Ammon's horn (tissue), 1 donor: ENCODE data around the gene CLN3.
"Not testable (repeated sequence)": the region's sequence is repeated elsewhere in the genome, so short reads cannot be mapped to it uniquely, and the experiment has no call there.

ENCODE experiments used
- DNase-seq: peaks from one replicate; pipeline ENCODE4 v3.0.0-alpha.2; 2016; ENCODE audit warnings: low spot score

Gene CLN3

DNA sequence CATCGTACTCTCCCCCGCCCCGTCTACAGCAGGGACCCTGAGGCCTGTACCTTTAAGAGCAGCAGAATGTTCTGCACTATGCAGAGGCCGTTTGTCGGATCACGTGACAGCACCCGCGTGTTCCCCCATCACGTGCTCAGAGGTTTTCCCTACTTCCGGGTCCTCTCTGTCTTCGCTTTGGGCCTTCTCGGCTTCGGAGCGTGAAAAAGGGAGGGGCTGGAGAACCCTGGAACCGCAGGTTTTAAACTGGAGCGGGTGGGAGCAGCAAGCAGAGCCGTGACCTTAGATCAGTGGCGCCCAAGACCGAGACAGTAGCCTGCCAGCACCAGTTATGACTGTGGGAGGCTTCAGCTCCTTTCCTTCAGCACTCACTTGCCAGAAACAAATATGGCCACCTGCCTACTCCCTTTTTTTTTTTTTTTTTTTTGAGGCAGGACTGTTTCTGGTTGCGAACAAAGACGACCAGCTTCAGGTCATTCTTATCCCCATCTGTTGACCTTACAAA lies at the start of gene CLN3:
Gene CLN3 (minus strand): TSS at position 105 of the 505 bp plus-strand sequence. CDS start 315 bp downstream, outside the sequence.
- peak; percentile 95 for DNase-seq

DNA sequence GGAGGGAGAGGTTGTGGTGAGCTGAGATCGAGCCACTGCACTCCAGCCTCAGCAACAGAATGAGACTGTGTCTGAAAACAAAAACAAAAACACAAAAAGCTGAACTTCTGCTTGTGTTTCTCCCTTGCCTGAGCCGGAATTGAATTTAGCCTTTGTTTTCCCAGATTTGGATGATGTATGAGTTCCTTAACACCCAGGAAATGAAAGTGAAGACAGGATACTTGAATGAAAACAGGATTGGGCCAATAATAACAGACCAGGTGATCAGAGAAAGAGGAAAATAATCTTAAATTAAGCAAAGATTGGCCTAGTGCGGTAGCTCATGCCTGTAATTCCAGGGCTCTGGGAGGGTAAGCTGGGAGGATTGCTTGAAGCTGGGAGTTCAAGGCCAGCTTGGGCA lies 48.5 kb upstream of the CLN3 start:
- no peak for DNase-seq

DNA sequence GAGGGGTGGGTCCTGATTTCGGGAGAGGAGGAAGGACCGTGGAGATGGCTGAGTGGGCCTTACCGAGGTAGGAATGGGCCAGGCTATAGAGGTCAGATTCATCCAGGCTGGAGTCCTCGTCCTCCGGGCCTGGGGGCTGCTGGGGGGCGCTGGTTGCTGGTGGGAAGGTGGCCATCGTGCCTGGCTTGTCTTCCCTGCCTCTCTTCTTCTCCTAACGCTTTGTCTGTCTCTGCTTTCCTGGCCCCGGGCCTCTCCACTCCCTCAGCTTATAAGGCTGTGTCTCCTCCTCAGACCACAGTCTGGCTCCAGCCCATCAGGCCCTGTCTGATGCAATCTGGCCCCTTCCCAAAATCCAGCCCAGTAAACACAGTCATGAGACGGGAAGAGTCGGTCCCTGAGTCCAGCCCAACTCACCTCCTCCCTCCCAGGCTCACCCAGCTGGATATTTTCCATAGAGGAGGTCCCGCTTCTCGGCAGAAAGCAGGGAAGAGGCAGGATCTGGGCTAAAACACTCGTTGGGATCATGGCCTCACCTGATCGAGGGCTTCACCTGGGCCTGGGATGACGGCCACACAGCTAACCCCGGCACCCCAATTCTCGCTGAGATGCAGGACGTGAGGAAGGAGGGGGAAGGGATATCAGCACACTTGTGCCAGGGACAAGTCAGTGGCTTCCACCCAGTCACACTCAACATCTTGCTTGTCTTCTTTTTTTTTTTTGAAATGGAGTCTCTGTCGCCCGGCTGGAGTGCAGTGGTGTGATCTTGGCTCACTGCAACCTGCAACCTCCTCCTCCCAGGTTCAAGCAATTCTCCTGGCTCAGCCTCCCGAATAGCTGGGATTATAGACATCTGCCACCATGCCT lies 47.1 kb upstream of the CLN3 start, which contains the start of gene NUPR1:
Gene NUPR1 (minus strand): TSS at position 242 of the 864 bp plus-strand sequence. CDS start 67 bp downstream, at position 175.
- peak; percentile 87 for DNase-seq

DNA sequence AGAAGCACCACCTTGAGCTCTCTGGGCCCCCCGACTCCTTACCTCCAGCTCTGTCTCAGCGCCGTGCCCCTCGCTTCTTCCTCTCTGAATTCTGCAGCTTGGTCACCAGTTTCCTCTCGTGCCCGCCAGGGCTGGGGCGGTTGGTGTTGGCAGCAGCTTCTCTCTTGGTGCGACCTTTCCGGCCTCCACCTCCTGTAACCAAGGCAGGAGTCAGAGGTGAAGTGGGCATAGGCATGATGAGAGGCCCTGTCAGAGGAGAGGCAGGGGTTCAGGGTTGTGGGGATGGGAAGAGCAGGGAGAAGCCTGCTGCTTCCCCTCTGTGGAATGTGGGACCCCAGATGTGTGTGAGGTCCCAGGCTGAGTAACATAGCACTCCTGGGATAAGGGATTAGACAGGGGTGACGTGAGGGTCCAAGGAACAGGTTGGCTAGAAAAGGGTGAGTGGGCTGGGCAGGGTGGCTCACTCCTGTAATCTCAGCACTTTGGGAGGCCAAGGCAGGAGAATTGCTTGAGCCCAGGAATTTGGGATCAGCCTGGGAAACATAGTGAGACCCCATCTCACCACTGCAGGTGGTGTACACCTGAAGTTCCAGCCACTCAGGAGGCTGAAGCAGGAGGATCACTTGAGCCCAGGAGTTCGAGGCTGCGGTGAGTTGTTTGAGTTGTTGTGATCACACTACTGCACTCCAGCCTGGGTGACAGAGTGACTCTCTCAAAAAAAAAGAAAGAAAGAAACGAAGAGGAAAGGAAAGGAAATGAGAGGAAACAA lies 46.3 kb upstream of the CLN3 start:
- DNase-seq: no peak

DNA sequence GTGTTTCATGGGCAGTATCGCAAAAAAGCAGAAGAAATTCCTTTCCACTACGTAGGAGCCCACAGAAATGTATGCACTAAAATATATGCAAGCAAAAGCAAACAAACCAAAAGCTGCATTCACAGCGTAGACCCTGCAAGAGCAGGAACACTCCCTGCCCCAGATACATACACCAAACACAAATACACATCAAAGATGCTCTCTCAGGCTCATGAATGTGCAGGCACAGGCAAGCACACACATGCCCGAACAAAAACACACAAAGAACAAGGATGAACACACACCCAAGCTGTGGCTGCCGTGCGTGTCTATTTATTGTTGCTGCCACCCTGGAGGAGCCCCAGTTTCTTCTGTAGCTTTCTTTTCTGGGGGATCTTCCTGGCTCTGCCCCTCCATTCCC lies 45.2 kb upstream of the CLN3 start:
- DNase-seq: no peak

DNA sequence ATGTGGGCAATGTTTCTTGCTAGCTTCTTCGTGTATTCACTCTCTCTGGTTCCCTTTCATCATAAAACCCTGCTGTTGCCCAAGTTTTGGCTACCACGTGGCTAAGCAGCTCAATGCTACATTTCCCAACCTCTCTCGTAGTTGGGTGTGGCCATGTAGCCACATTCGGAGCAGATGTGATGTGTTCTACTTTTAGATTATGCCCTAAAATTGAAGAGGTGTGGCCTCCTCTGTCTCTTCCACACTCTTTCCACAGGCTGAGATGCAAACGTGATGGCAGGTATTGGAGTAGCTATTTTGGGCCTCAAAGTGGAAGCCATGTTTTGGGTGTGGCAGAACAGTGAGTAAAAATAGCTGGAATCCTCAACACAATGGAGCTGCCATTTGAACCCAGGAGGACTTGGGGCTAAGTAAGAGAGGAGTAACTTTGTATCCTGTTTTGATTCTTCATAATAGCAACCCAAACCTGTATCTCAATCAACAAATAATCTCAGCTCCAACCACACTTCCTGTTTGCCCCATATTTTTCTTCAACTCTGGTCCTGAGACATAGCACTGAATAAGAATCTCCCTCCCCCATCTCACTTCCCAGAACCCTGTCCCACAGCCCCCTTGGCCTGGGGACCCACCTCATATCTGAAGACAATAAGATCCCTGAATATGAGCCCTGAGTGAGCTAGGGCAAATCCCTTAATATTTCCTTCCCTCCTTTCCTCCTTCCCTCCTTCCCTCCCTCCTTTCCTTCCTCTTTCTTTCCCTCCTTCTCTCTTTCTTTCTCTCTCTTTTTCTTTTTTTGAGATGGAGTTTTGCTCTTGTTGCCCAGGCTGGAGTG lies 42.9 kb upstream of the CLN3 start:
- DNase-seq: no peak

DNA sequence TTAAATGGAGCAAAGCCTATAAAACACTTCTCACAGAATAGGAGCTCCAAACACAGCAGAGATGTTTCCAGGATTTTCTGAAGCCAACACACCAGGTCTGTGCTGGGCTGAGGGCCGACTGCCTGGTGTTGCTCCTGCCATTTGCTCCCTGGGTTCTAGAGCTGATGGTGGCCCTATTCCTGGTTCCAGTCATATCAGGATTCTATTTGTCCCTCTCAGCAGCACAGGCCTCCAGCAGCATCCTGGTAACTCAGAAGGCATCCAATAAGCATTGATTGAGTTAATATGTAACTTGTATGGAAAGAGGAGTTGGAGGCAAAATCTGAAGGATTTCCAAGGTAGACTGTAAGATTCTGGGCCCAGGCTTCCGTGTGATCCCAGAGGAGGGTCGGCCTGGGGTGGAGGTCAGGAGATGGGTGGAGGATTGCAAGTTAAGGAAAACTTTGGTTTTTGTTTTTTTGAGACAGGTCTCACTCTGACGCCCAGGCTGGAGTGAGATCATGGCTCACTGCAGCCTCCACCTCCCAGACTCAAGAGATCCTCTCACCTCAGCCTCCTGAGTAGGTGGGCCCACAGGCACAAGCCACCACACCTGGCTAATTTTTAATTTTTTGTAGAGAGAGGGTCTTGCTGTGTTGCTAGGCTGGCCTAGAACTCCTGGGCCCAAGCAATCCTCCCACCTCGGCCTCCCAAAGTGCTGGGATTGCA lies 41.2 kb upstream of the CLN3 start:
- DNase-seq: no peak

DNA sequence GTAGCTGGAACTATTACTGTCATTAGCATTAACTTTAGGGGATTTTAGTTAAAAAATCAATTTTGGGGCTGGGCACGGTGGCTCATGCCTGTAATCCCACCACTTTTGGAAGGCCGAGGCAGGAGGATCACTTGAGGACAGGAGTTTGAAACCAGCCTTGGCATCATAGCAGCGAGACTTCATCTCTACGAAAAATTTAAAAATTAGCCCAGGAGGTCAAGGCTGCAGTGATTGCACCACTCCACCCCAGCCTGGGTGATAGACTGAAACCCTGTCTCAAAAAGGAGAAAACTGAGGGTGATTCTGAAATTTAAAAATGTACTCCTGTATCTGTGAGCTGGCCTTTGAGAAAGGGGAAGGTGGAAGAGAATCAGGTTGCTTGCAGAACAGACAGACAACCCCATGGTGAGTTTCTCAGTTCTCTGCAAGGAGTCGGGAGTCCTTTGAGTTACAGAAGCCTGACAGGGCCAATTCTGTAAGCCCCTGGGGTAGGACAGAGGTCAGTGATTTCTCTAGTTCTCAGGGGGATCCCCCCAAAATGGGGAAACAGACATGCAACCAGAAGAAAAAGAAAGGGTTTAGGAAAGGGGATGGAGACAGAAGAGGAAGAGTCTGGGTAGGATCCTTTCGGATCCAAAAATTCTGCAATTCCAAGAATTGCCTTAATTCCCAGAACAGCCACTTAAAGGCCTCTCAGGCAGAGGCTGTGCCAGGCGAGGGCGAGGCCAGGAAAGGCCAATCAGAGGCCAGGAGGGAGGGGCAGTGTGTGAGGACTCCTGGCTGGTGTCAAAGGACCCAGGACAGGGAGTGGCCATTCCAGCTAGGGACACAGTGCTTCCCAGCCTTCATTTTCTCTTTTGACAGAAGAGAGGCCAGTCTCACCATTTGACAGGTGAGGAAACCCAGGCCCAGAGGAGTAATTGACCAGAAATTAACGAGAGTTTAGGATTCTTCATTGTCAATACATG lies 40.2 kb upstream of the CLN3 start:
- peak; percentile 44 for DNase-seq

DNA sequence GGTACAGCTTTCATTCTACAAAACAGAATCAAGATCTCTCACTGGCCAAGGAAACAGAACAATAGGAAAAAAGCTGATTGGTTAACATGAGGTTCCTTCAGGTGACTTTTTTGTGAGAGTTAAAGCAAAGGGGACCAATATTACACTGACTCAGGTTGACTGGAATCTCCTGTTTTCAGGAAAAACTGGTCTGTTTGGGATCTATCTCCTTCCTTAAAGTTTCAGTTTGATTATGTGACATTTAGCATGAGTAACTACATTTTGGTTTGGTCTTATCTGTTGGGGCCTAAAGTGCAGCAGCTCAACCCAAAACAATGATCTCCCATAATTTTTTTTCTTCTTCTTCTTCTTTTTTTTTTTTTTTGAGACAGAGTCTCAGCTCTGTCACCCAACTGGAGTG lies 37.2 kb upstream of the CLN3 start:
- DNase-seq: no peak

DNA sequence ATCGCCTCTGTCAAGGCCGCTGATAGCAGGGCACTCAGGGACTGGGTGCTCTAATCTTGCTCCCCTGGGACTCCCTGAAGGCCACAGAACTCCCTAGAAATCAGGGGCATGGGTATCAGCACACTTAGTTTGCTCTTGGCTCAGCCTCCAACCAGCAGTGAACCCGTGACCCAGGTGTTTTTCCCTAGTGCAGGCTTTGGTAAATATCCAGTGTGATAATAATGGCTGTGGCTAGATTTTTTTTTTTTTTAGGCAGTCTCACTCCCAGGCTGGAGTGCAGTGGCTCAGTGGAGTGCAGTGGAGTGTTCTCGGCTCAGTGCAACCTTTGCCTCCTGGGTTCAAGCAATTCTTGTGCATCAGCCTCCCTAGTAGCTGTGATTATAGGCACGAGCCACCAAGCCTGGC lies 36.6 kb upstream of the CLN3 start:
- DNase-seq: no peak

DNA sequence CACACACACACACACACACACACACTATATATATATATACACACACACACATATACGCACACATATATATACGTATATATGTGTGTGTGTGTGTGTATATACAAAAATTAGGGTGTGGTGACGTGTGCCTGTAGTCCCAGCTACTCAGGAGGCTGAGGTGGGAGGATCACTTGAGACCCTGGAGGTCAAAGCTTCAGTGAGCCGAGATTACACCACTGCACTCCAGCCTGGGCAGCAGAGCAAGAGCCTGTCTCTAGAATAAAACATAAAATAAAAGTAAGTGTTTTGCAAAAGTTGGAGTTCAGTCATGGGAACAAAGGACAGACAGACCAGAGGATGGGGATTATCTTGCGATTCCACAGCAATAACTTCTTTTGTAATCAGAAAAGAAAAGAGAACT lies 36.1 kb upstream of the CLN3 start:
- DNase-seq: no peak

DNA sequence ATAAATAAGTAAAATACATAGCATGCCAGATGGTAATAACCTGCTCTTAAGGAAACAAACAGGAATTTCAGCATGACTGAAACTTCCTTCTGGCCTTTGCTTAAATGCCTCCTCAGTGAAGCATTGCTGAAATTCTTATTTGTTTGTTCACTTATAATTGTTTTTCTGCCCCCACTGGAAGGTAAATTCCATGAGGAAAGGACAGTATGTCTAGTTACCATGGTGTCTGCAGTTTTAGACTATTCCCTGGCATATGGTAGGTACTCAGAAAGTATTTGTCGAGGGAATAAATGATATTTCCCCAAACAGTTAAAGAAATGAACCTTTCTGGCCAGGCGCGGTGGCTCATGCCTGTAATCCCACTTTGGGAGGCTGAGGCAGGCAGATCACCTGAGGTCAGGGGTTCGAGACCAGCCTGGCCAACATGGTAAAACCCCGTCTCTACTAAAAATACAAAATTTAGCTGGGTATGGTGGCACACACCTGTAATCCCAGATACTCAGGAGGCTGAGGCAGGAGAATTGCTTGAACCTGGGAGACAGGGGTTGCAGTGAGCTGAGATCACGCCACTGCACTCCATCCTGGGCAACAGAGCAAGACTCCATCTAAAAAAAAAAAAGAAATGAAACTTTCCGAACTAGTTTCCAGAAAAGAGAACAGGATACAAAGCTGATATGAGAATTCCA lies 35.4 kb upstream of the CLN3 start:
- DNase-seq: not testable (repeated sequence)

DNA sequence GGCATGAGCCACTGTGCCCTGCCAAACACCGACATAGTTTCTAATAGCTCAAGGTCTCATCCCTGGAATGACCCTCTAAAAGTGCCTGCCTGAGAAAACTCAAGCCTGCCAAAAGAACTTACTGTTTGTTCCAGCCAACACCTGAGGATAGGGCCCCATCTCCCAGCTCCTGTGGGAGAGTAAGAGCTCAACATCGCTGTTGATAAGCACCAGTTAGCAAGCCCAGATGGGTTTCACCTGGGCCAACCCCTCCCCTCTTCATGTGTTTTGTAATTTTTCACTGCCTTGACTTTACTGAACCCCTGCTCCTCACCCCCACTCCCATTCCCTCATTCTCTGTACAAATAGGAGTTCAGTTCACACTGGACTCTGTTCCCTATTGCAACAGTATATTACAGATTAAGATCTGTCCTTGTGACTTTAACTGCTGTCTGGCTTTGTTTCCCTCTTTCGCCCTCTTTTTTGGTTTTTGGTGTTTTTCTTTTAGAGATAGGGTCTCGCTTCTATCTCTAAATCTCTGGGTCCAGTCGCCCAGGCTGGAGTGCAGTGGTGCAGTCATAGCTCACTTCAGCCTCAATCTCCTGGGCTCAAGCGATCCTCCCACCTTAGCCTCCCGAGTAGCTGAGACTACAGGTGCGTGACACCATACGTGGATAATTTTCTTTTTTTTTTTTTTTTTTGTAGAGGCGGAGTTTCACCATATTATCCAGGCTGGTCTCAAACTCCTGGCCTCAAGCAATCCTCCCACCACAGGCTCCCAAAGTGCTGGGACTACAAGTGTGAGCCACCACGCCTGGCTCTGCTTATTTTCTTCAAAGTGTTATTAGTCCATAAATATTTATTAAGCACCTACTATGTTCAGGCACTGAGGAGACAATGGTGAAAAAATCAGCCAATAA lies 34.6 kb upstream of the CLN3 start:
- no peak for DNase-seq

DNA sequence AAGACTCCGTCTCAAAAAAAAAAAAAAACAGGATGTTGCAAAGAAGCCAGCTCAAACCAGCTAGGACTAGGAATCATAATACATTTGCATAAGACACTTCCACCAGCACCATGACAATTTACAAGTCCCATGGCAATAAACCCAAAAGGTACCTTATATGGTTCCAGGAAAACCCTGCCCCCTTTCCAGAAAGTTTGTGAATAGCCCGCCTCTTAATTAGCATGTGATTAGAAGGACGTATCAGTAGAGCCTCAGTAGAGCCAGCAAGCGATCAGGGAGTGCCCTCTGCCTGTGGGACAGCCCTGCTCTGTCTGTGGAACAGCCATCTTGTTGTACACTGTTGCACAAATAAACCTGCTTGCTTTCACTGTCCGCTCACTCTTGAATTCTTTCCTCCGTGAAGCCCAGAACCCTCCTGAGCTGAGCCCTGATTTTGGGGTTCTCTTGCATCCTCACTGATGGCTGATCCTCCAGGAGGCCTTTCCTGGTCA lies 32.9 kb upstream of the CLN3 start:
- no peak for DNase-seq

DNA sequence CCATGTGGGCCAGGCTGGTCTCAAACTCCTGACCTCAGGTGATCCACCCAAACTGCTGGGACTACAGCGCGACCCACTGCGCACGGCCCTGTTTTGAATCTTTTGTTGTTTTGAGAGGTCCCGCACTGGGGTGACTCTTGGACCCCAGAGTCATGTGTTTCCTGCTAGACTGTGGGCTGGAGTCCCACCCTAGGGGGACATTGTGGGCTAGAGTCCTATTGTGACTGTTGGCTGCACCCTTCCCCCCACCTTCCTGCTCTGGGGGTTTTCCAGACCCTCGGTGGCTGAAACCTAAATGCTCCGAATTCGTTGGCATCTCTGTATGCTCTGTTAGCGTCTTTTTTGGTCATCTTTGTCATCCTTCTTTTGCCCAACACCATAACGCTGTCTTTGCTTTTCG lies 30.9 kb upstream of the CLN3 start:
- no peak for DNase-seq

DNA sequence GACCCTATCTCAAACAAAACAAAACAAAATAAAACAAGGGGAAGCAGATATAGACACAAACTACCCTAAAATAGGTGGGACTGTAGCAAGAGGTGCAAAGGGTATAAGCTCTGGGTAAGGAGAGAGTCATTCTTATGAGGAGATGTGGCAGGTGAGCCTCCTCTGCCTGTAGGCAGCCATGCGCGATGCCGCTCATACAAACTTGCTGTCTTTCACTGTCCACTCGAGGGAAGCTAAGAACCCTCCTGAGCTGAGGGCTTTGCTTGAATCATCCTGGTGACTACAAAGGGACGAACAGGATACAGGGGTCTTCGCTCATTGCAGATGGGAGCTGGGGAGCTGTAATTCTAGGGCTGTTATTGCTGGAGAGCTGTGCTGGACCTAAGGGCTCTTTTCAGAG lies 29.6 kb upstream of the CLN3 start:
- no peak for DNase-seq

DNA sequence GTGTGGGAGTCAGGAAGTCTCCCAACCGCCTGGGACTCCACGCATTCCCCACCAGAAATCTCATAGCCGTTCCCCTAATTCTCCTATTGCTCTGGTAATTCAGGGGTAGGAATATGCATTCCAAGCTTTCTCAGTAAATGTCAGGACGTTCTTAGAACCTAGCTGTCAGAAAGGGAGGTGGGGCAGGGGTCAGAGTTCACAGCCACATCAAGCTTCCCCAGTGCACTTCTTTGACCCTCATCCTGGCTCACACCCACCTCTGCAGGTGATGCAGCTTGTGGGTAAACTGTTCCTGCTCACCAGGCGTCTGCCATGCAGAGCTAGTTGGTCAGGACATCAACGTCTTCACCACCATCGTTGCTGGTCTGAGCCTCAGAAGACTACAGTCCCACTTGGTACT lies 28.8 kb upstream of the CLN3 start:
- no peak for DNase-seq

DNA sequence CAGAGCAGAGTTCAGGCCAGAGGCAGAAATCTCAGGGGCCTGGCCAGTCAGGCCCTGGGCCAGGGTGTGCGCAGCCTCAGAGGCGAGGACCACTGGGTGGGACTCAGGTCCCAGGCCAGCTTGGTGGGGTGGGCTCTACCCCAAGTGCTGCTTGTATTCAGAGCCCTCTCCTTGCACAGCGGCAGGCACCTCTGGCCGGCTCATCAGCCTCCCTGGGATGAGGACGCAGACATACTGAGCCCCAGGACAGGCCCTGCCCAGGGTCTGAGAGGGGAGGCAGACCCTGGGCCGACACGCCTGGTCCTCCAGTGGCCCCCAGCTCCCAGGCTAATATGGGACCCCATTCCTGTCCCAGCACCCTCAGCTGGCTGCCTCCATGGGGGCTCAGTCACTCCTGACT lies 22.4 kb upstream of the CLN3 start:
- no peak for DNase-seq
